Middle frontal gyrus (tissue), 1 donor: ENCODE results near the gene TNFRSF14.

Experiments
- DNase-seq: peaks from one replicate; pipeline ENCODE4 v3.0.0-alpha.2; 2015; ENCODE audit warnings: low spot score; ENCODE audit errors: extremely low spot score

The TNFRSF14 gene

GRCh38 chr1:2586154-2587070 is 30.2 kb downstream of the TNFRSF14 start, which contains the start of gene PRXL2B:
Gene PRXL2B (plus strand): TSS chr1:2586777. CDS start chr1:2586886, 109 bp downstream.
- peak; percentile 97 for DNase-seq

- no peak for DNase-seq
Measured at GRCh38 chr1:2587071-2587859, 31.1 kb downstream of the TNFRSF14 start.

- DNase-seq: no peak
Measured at GRCh38 chr1:2587860-2588571, 31.8 kb downstream of the TNFRSF14 start.

GRCh38 chr1:2588661-2589430 is 32.7 kb downstream of the TNFRSF14 start:
- no peak for DNase-seq

GRCh38 chr1:2589431-2590232 is 33.5 kb downstream of the TNFRSF14 start:
- DNase-seq: no peak

GRCh38 chr1:2590233-2591141 is 34.3 kb downstream of the TNFRSF14 start:
- DNase-seq: no peak

- DNase-seq: no peak
Measured at GRCh38 chr1:2591233-2591580, 35.0 kb downstream of the TNFRSF14 start.

GRCh38 chr1:2591581-2592261 is 35.5 kb downstream of the TNFRSF14 start:
- no peak for DNase-seq

- DNase-seq: no peak
Measured at GRCh38 chr1:2592672-2593071, 36.5 kb downstream of the TNFRSF14 start.

- no peak for DNase-seq
Measured at GRCh38 chr1:2593251-2593878, 37.2 kb downstream of the TNFRSF14 start.

- DNase-seq: no peak
Measured at GRCh38 chr1:2594001-2594640, 38.0 kb downstream of the TNFRSF14 start.

GRCh38 chr1:2594641-2595131 is 38.5 kb downstream of the TNFRSF14 start:
- no peak for DNase-seq

- no peak for DNase-seq
Measured at GRCh38 chr1:2595261-2595811, 39.2 kb downstream of the TNFRSF14 start.

- DNase-seq: no peak
Measured at GRCh38 chr1:2595812-2596529, 39.8 kb downstream of the TNFRSF14 start.

- DNase-seq: no peak
Measured at GRCh38 chr1:2596530-2597333, 40.6 kb downstream of the TNFRSF14 start.
